Liver (tissue), 3 donors: Measurements from ENCODE around the gene MRGPRF.

Experiments used
- CTCF ChIP-seq: fragments of 150-350 bp; IDR thresholded peaks from 2 replicates; pipeline ENCODE4 v1.5.1; 2017; ENCODE audit warnings: improper control_type of control experiment, low read depth, low read length; ENCODE audit not compliant: missing input control
- GABPA ChIP-seq, 2 donors: IDR thresholded peaks in 1 of 2; conservative IDR thresholded peaks in 1 of 2; 2 replicates each; pipeline ENCODE4 v1.6.1; 2016; ENCODE audit warnings: antibody characterized with exemption in 2 of 2, mild to moderate bottlenecking in 1 of 2, moderate library complexity in 1 of 2
- HNF4G ChIP-seq: IDR thresholded peaks from 2 replicates; pipeline ENCODE4 v1.6.1; 2016; ENCODE audit warnings: antibody characterized with exemption
- YY1 ChIP-seq: IDR thresholded peaks from 2 replicates; pipeline ENCODE4 v1.6.1; 2016; ENCODE audit warnings: antibody characterized with exemption, mild to moderate bottlenecking
- ZBTB33 ChIP-seq: IDR thresholded peaks from 2 replicates; pipeline ENCODE4 v1.6.1; 2016; ENCODE audit warnings: antibody characterized with exemption
- TF ChIP-seq, protein P1 (sequence below): IDR thresholded peaks from 2 replicates; pipeline ENCODE4 v1.6.1; 2016; ENCODE audit warnings: antibody characterized with exemption, mild to moderate bottlenecking
- donor health status: healthy.
- donor health status: healthy.

- TF ChIP-seq CTCF (no peak), YY1 (no peak), GABPA (IDR thresholded peaks at IDR 0.05 in 1 of 2, conservative IDR thresholded peaks at IDR 0.05 in 1 of 2) (no peak), HNF4G (no peak), ZBTB33 (no peak)
- TF ChIP-seq, protein P1, sequence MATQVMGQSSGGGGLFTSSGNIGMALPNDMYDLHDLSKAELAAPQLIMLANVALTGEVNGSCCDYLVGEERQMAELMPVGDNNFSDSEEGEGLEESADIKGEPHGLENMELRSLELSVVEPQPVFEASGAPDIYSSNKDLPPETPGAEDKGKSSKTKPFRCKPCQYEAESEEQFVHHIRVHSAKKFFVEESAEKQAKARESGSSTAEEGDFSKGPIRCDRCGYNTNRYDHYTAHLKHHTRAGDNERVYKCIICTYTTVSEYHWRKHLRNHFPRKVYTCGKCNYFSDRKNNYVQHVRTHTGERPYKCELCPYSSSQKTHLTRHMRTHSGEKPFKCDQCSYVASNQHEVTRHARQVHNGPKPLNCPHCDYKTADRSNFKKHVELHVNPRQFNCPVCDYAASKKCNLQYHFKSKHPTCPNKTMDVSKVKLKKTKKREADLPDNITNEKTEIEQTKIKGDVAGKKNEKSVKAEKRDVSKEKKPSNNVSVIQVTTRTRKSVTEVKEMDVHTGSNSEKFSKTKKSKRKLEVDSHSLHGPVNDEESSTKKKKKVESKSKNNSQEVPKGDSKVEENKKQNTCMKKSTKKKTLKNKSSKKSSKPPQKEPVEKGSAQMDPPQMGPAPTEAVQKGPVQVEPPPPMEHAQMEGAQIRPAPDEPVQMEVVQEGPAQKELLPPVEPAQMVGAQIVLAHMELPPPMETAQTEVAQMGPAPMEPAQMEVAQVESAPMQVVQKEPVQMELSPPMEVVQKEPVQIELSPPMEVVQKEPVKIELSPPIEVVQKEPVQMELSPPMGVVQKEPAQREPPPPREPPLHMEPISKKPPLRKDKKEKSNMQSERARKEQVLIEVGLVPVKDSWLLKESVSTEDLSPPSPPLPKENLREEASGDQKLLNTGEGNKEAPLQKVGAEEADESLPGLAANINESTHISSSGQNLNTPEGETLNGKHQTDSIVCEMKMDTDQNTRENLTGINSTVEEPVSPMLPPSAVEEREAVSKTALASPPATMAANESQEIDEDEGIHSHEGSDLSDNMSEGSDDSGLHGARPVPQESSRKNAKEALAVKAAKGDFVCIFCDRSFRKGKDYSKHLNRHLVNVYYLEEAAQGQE: no peak
These were observed 21.9 kb downstream of the MRGPRF start for GRCh38 chr11:68990995-68991780.
